GM23338 (cell line): Measurements from ENCODE around the gene KAZN.

ENCODE experiments used
- EZH2 ChIP-seq: fragments of 200-600 bp; sonication (generic); IDR thresholded peaks from one replicate; pipeline ENCODE4 v1.8.0; 2017; ENCODE audit warnings: antibody characterized with exemption, mild to moderate bottlenecking, low read depth; ENCODE audit not compliant: unreplicated experiment
- EZH2phosphoT487 ChIP-seq: fragments of 200-600 bp; sonication (generic); IDR thresholded peaks from one replicate; pipeline ENCODE4 v1.8.1; 2018; ENCODE audit warnings: antibody characterized with exemption; ENCODE audit not compliant: unreplicated experiment
- REST ChIP-seq: IDR thresholded peaks from one replicate; pipeline ENCODE4 v1.6.1; 2018; ENCODE audit warnings: antibody characterized with exemption; ENCODE audit not compliant: unreplicated experiment
- TF ChIP-seq, protein P1 (sequence below), 2 experiments: fragments of 200-600 bp in 1 of 2; sonication (generic) in 1 of 2; conservative IDR thresholded peaks; 2 replicates each; pipeline versions ENCODE4 v1.5.1 to v1.6.1; 2016 to 2017; ENCODE audit warnings: antibody characterized with exemption in 2 of 2, low read depth in 2 of 2, mild to moderate bottlenecking in 2 of 2, moderate library complexity in 1 of 2

DNA sequence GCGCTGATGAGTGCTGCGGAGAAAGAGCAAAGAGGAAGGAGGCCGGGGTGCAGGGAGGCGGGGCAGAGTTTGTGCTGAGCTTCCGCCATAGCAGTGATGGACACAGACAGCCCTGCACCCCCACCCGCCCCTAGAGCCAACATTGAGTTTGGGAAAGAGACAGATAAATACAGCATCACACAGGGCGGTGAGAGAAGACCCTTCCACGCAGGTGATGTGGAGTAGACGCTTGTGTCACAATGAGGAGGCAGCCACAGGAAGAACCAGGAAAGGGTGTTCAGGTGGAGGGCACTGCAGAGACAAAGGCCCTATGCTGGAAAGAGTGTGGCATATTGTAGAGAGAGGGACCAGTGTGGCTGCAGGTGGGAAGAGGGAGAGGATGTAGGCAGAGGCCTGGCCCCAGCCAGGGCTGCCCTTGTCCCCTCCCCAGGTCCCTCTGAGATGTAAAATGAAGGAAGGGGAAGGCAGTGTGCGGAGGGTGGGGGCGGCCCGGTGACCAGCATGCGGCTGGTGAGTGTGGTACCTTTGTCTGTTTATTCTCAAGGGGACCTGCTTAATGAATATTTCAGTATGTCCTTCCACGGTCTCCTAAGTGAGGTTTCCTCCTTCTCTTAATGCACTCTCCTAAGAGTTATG lies 360.7 kb downstream of the KAZN start:
- TF ChIP-seq EZH2phosphoT487 (no peak), EZH2 (no peak), REST (no peak)
- TF ChIP-seq, protein P1, sequence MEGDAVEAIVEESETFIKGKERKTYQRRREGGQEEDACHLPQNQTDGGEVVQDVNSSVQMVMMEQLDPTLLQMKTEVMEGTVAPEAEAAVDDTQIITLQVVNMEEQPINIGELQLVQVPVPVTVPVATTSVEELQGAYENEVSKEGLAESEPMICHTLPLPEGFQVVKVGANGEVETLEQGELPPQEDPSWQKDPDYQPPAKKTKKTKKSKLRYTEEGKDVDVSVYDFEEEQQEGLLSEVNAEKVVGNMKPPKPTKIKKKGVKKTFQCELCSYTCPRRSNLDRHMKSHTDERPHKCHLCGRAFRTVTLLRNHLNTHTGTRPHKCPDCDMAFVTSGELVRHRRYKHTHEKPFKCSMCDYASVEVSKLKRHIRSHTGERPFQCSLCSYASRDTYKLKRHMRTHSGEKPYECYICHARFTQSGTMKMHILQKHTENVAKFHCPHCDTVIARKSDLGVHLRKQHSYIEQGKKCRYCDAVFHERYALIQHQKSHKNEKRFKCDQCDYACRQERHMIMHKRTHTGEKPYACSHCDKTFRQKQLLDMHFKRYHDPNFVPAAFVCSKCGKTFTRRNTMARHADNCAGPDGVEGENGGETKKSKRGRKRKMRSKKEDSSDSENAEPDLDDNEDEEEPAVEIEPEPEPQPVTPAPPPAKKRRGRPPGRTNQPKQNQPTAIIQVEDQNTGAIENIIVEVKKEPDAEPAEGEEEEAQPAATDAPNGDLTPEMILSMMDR (conservative IDR thresholded peaks at IDR 0.05; ENCODE audit: low read depth in 2 of 2) = no peak
